A673 (cell line): ENCODE measurements around the gene POU2F2. TPM values are rescaled to one million over a fixed set of nuclear protein-coding genes. Genes with fewer than 3 reads are reported as not detected.

Experiments
- BruUV-seq: library from RNA; stranded (reverse); fragments of 400-500 nt; replicated peaks from 2 replicates; lab custom pipeline; 2021; lab: Mats Ljungman, UMichigan
- CTCF ChIA-PET: fragments of 300-600 bp; sonication (Branson Sonifier 250); formaldehyde crosslinking; loops from one replicate; lab custom pipeline; 2022; ENCODE audit warnings: antibody characterized with exemption; lab: Charles Lee
- POLR2A ChIA-PET: fragments of 300-600 bp; sonication (Branson Sonifier 250); formaldehyde crosslinking; loops from one replicate; lab custom pipeline; 2022; ENCODE audit warnings: antibody characterized with exemption; ENCODE audit not compliant: low non-redundant PET; lab: Charles Lee
- DNase-seq: peaks from one replicate; pipeline ENCODE4 v3.0.0-alpha.2; 2015; ENCODE audit warnings: low spot score
- H3K27ac ChIP-seq: fragments of 200-600 bp; sonication (generic); 2 replicates; pipeline ENCODE4 v1.5.1; 2016; ENCODE audit warnings: mixed run types, low read depth, mild to moderate bottlenecking, mixed read lengths, antibody characterized with exemption, low read length; ENCODE audit not compliant: poor library complexity, severe bottlenecking
- H3K27me3 ChIP-seq: fragments of 200-600 bp; sonication (generic); replicated peaks from 2 replicates; pipeline ENCODE4 v1.6.1; 2017; ENCODE audit warnings: mixed run types, low read depth, mild to moderate bottlenecking, mixed read lengths, antibody characterized with exemption, low read length; ENCODE audit not compliant: insufficient read depth, poor library complexity
- H3K36me3 ChIP-seq: fragments of 200-600 bp; sonication (generic); 2 replicates; pipeline ENCODE4 v1.6.1; 2016; ENCODE audit warnings: mixed run types, mild to moderate bottlenecking, mixed read lengths, antibody characterized with exemption, low read length; ENCODE audit not compliant: insufficient read depth, poor library complexity, severe bottlenecking
- H3K4me1 ChIP-seq: fragments of 200-600 bp; sonication (generic); 2 replicates; pipeline ENCODE4 v1.6.1; 2017; ENCODE audit warnings: mixed run types, mild to moderate bottlenecking, mixed read lengths, antibody characterized with exemption, low read length; ENCODE audit not compliant: insufficient read depth, poor library complexity, severe bottlenecking
- H3K4me3 ChIP-seq: fragments of 200-600 bp; sonication (generic); 2 replicates; pipeline ENCODE4 v1.5.1; 2016; ENCODE audit warnings: low read depth, mixed run types, mild to moderate bottlenecking, mixed read lengths, low read length; ENCODE audit not compliant: poor library complexity, severe bottlenecking
- H3K9me3 ChIP-seq: fragments of 200-600 bp; sonication (generic); 2 replicates; pipeline ENCODE4 v1.6.1; 2016; ENCODE audit warnings: mixed run types, low read depth, mild to moderate bottlenecking, mixed read lengths, antibody characterized with exemption, low read length; ENCODE audit not compliant: poor library complexity, severe bottlenecking
- EZH2 ChIP-seq: fragments of 200-600 bp; sonication (generic); IDR thresholded peaks from 2 replicates; pipeline ENCODE4 v1.6.1; 2017; ENCODE audit warnings: borderline replicate concordance, low read depth, mild to moderate bottlenecking, mixed read lengths, antibody characterized with exemption, low read length; ENCODE audit not compliant: poor library complexity, severe bottlenecking
- intact Hi-C: fragments of 100-400 bp; cut with micrococcal nuclease; formaldehyde crosslinking; loops from one replicate; pipeline ENCODE4 v1.10.0; 2022; ENCODE audit not compliant: unreplicated experiment
- total RNA-seq: library from RNA; stranded (reverse); gene quantifications from 2 replicates; pipeline ENCODE4 v1.2.3, GENCODE V29; 2021
- TF ChIP-seq, protein P1 (sequence below): fragments of 300-800, 200-600 bp; sonication (generic); conservative IDR thresholded peaks from 2 replicates; pipeline ENCODE4 v1.5.1; 2017; ENCODE audit warnings: low read depth, mild to moderate bottlenecking, antibody characterized with exemption, low read length, moderate library complexity, mixed read lengths

Gene POU2F2
- total RNA-seq, 1 experiment from 2014 or later = 2.5 TPM

DNA sequence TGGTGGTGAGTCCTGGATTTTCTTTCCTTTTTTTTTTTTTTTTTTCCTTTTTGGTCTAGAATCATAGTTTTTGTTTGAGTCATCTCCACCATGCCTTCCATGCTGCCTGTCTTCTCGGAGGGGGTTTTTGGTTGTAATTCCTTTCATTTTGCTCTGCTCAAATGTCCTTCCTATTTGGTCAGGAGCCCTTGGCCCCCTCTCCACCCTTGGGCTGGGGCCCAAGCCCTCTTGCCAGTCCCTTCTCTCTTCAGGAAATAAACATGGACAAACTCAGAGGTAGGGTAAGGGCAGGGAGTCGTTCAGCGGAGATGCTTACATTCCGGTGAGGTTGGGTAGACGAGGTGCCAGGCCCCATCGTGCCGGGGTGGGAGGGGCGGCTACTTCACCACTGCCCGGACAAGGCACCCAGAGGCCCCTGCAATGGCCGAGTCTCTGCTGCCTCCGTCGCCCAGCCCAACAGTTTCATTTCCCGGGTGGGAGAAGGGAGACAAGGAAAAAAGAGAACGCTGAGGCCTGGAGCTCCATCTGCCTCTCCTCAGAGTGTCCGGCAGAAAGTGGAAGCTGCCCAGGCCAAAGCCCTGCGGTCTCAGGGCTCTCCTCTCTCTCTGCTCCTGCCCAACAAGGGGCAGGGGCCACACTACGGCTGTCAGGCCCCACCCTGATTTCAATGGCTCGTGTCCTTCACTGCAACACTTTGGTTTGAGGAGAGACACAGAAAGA lies 43.6 kb downstream of the POU2F2 start:
- Histone ChIP-seq H3K4me1 (peaks cover 5% of the 10 kb centered on the region), H3K27ac (no peak overlapping the region), H3K4me3 (no peak overlapping the region), H3K9me3 (no peaks in the 10 kb centered on the region), H3K27me3 (no peaks in the 10 kb centered on the region), H3K36me3 (no peaks in the 10 kb centered on the region)
- no peak for DNase-seq
- CTCF ChIA-PET = no interaction called here
- POLR2A ChIA-PET = no interaction called here
- no TSS peak for BruUV-seq
- no peak for TF ChIP-seq EZH2
- TF ChIP-seq, protein P1, sequence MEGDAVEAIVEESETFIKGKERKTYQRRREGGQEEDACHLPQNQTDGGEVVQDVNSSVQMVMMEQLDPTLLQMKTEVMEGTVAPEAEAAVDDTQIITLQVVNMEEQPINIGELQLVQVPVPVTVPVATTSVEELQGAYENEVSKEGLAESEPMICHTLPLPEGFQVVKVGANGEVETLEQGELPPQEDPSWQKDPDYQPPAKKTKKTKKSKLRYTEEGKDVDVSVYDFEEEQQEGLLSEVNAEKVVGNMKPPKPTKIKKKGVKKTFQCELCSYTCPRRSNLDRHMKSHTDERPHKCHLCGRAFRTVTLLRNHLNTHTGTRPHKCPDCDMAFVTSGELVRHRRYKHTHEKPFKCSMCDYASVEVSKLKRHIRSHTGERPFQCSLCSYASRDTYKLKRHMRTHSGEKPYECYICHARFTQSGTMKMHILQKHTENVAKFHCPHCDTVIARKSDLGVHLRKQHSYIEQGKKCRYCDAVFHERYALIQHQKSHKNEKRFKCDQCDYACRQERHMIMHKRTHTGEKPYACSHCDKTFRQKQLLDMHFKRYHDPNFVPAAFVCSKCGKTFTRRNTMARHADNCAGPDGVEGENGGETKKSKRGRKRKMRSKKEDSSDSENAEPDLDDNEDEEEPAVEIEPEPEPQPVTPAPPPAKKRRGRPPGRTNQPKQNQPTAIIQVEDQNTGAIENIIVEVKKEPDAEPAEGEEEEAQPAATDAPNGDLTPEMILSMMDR = no peak
- intact Hi-C loops = no loop called here

- peaks cover 3% of the 10 kb centered on the region for H3K36me3 ChIP-seq
- H3K27me3 ChIP-seq = no peaks in the 10 kb centered on the region
- H3K9me3 ChIP-seq = no peaks in the 10 kb centered on the region
- DNase-seq = no peak
- no peak for TF ChIP-seq EZH2
- TF ChIP-seq, protein P1 = no peak
- ChIA-PET POLR2A (no interaction called here), CTCF (interaction anchor here (0.7 kb wide), 1 partner anchor 90 kb away, joined by 3 read pairs; no protein-coding TSS in a partner anchor)
- BruUV-seq = no TSS peak
- peaks cover 4% of the 10 kb centered on the region for H3K4me1 ChIP-seq
- intact Hi-C loops = no loop called here
- H3K4me3 ChIP-seq = no peak overlapping the region
- H3K27ac ChIP-seq = no peak overlapping the region
Observed at GRCh38 chr19:42086770-42087550, 45.3 kb downstream of the POU2F2 start.

GRCh38 chr19:42086188-42086736 lies 46.0 kb downstream of the POU2F2 start:
- Histone ChIP-seq H3K27me3 (no peaks in the 10 kb centered on the region), H3K27ac (no peak overlapping the region), H3K9me3 (no peaks in the 10 kb centered on the region), H3K36me3 (peaks cover 10% of the 10 kb centered on the region), H3K4me1 (no peaks in the 10 kb centered on the region), H3K4me3 (no peak overlapping the region)
- no peak for TF ChIP-seq EZH2
- TF ChIP-seq, protein P1 = no peak
- ChIA-PET CTCF (interaction anchor here (0.7 kb wide), 1 partner anchor 90 kb away, joined by 3 read pairs; no protein-coding TSS in a partner anchor), POLR2A (no interaction called here)
- intact Hi-C loops = no loop called here
- BruUV-seq = no TSS peak
- no peak for DNase-seq
